Measurements from ENCODE around the gene ADAMTS18. TPM values are rescaled to one million over a fixed set of nuclear protein-coding genes. Genes with fewer than 3 reads are reported as not detected.

ADAMTS18 gene
- total RNA-seq, 4 donors from 2014 or later, result 0.10 to 0.42 (median 0.16) TPM; not detected in 1

DNA sequence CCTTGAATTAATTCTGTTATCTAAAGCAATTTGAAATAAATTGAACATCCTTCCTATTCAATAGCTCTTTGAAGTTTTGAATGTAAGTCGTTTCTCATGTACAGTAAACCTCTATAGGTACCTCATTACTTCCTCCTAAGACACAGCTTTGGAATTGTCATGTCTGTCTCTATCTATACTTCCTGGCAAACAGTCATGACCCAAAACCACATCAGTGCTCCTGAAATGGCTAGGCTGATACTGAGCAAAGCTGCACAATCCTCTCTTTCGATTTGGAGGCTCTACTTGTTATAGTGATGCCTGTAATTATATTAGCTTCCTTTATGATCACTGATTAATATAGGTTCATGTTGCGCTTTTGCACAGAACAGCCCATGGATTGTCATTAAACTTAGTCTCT lies 110.1 kb downstream of the ADAMTS18 start:
- H3K9me3 ChIP-seq, result no peaks in the 10 kb centered on the region
- H3K36me3 ChIP-seq, result no peaks in the 10 kb centered on the region
- no peak for TF ChIP-seq EP300 (IDR thresholded peaks at IDR 0.05)
- TF ChIP-seq POLR2AphosphoS5 (IDR thresholded peaks at IDR 0.05), result no peak
- TF ChIP-seq CTCF (IDR thresholded peaks at IDR 0.05), result no peak
- no peak for TF ChIP-seq POLR2A (IDR thresholded peaks at IDR 0.05)
- WGBS, result 48% methylated on average over 3 of the region's 3 CpGs
- DNase-seq (ENCODE audit: low spot score in 2 of 2), result no peak
- no peak overlapping the region for H3K4me3 ChIP-seq
- no peaks in the 10 kb centered on the region for H3K4me1 ChIP-seq
- no peaks in the 10 kb centered on the region for H3K27me3 ChIP-seq
- no peak overlapping the region for H3K27ac ChIP-seq

DNA sequence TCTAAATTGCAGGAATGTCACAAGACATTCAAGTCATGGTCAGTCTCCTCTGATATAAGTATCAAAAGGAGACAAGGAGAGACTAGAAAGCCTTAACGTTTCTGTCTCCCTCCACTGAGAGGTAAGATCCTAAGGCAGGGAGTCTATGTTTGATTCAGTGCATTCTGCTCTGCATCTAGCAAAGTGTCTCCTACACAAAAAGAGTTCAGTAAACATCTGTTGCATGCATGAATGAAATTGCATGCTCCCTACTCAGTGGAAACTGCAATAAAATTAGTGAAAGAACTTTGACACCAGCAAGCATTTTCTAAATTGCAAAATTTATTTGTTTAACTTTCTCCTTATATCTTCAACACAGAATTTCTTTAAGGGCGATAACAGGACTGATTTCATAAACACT lies 111.1 kb downstream of the ADAMTS18 start:
- H3K36me3 ChIP-seq, result no peaks in the 10 kb centered on the region
- TF ChIP-seq CTCF (IDR thresholded peaks at IDR 0.05) (no peak), POLR2A (IDR thresholded peaks at IDR 0.05) (no peak)
- H3K27ac ChIP-seq, result no peak overlapping the region
- H3K27me3 ChIP-seq, result no peaks in the 10 kb centered on the region
- no peak overlapping the region for H3K4me3 ChIP-seq
- no peaks in the 10 kb centered on the region for H3K4me1 ChIP-seq
- no peak for DNase-seq (ENCODE audit: low spot score in 2 of 2)
- no peaks in the 10 kb centered on the region for H3K9me3 ChIP-seq
- 13% methylated on average over 2 of the region's 2 CpGs for WGBS

GRCh38 chr16:77322757-77323156 lies 112.1 kb downstream of the ADAMTS18 start:
- no peak for TF ChIP-seq POLR2A (IDR thresholded peaks at IDR 0.05)
- TF ChIP-seq CTCF (IDR thresholded peaks at IDR 0.05), result no peak
- no peak for TF ChIP-seq EP300 (IDR thresholded peaks at IDR 0.05)
- TF ChIP-seq POLR2AphosphoS5 (IDR thresholded peaks at IDR 0.05), result no peak
- Histone ChIP-seq H3K4me3 (no peak overlapping the region), H3K36me3 (no peaks in the 10 kb centered on the region), H3K4me1 (no peaks in the 10 kb centered on the region), H3K27me3 (no peaks in the 10 kb centered on the region), H3K27ac (no peak overlapping the region), H3K9me3 (no peaks in the 10 kb centered on the region)
- WGBS, result 64% methylated on average over 2 of the region's 2 CpGs
- no peak for DNase-seq (ENCODE audit: low spot score in 2 of 2)

DNA sequence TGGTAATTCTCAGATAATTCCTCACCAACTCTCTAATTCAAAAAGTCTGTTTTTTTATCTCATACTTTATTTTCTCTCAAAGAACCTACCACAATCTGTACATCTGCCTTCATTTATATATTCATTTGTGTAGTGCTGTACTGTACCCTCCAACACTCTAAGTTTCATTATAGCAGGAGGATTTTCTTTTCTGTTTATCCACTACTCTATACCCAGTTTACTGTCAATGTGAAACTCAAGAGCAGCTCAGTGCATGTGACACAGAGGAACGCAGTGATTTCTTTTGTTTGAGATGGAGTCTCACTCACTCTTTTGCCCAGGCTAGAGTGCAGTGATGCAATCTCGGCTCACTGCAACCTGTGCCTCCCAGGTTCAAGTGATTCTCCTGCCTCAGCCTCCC lies 117.8 kb downstream of the ADAMTS18 start:
- no peak for DNase-seq (ENCODE audit: low spot score in 2 of 2)
- 94% methylated on average over 2 of the region's 2 CpGs for WGBS
- TF ChIP-seq CTCF (IDR thresholded peaks at IDR 0.05) (no peak), EP300 (IDR thresholded peaks at IDR 0.05) (no peak), POLR2AphosphoS5 (IDR thresholded peaks at IDR 0.05) (no peak), POLR2A (IDR thresholded peaks at IDR 0.05) (no peak)
- Histone ChIP-seq H3K4me3 (no peak overlapping the region), H3K27me3 (no peaks in the 10 kb centered on the region), H3K36me3 (no peaks in the 10 kb centered on the region), H3K4me1 (no peaks in the 10 kb centered on the region), H3K27ac (no peak overlapping the region), H3K9me3 (no peaks in the 10 kb centered on the region)

DNA sequence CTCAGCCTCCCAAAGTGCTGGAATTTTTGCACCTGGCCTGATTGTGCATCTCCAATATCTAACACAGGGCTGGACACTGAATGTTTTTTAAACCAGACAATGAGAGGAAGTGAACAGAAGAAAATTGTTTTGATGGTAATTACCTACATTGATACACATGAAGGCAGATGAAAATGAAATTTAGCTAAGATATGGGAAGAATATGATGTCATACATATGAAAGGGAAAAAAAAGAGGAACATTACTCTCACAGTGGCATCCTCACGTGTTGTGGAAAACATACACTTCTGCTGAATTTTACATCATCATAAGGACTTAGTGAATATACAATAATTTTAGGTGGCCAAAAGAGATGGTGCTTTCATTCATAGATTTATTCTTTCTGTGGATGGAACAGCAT lies 124.0 kb downstream of the ADAMTS18 start:
- no peaks in the 10 kb centered on the region for H3K27me3 ChIP-seq
- no peak for TF ChIP-seq POLR2A (IDR thresholded peaks at IDR 0.05)
- TF ChIP-seq POLR2AphosphoS5 (IDR thresholded peaks at IDR 0.05), result no peak
- TF ChIP-seq EP300 (IDR thresholded peaks at IDR 0.05), result no peak
- TF ChIP-seq CTCF (IDR thresholded peaks at IDR 0.05), result no peak
- no peak overlapping the region for H3K4me3 ChIP-seq
- no peaks in the 10 kb centered on the region for H3K4me1 ChIP-seq
- 79% methylated on average over 1 of the region's 1 CpG for WGBS
- H3K27ac ChIP-seq, result no peak overlapping the region
- no peaks in the 10 kb centered on the region for H3K9me3 ChIP-seq
- no peaks in the 10 kb centered on the region for H3K36me3 ChIP-seq
- DNase-seq (ENCODE audit: low spot score in 2 of 2), result no peak

Data from suprapubic skin (tissue), 4 donors.